Progenitor cell of endocrine pancreas (in vitro differentiated cells): ENCODE data around the gene CMTR1. TPM values are rescaled to one million over a fixed set of nuclear protein-coding genes. Genes with fewer than 3 reads are reported as not detected.
A peak's percentile ranks its signal among the peaks of the same experiment; 100 is the strongest.

ENCODE experiments used
- DNase-seq: peaks from one replicate; pipeline ENCODE4 v3.0.0; 2021; ENCODE audit warnings: low spot score; ENCODE audit not compliant: unreplicated experiment
- H3K27ac Mint-ChIP-seq: 2 replicates; pipeline ENCODE4 v1.8.0; 2021; ENCODE audit warnings: mild to moderate bottlenecking, moderate library complexity, mixed read lengths
- H3K27me3 Mint-ChIP-seq: 2 replicates; pipeline ENCODE4 v1.8.0; 2021; ENCODE audit warnings: mixed read lengths
- H3K36me3 Mint-ChIP-seq: 2 replicates; pipeline ENCODE4 v1.8.0; 2022; ENCODE audit warnings: mixed read lengths; ENCODE audit not compliant: insufficient read depth
- H3K4me1 Mint-ChIP-seq: 2 replicates; pipeline ENCODE4 v1.8.0; 2021; ENCODE audit warnings: low read depth, mixed read lengths
- H3K4me3 Mint-ChIP-seq: 2 replicates; pipeline ENCODE4 v1.8.0; 2021; ENCODE audit warnings: low read depth, mild to moderate bottlenecking, moderate library complexity, mixed read lengths
- H3K9me3 Mint-ChIP-seq: 2 replicates; pipeline ENCODE4 v1.8.0; 2021; ENCODE audit warnings: low read depth, mixed read lengths
- total RNA-seq: library from RNA; stranded (reverse); gene quantifications from 2 replicates; pipeline ENCODE4 v1.2.1, GENCODE V29; 2021
- TF ChIP-seq, protein P1 (sequence below): fragments of 200-600 bp; sonication (generic); IDR thresholded peaks from one replicate; pipeline ENCODE4 v1.5.0; 2021; ENCODE audit warnings: antibody characterized with exemption, mild to moderate bottlenecking; ENCODE audit not compliant: unreplicated experiment

CMTR1 gene
- total RNA-seq, 1 donor from 2014 or later: 48.0 TPM

DNA sequence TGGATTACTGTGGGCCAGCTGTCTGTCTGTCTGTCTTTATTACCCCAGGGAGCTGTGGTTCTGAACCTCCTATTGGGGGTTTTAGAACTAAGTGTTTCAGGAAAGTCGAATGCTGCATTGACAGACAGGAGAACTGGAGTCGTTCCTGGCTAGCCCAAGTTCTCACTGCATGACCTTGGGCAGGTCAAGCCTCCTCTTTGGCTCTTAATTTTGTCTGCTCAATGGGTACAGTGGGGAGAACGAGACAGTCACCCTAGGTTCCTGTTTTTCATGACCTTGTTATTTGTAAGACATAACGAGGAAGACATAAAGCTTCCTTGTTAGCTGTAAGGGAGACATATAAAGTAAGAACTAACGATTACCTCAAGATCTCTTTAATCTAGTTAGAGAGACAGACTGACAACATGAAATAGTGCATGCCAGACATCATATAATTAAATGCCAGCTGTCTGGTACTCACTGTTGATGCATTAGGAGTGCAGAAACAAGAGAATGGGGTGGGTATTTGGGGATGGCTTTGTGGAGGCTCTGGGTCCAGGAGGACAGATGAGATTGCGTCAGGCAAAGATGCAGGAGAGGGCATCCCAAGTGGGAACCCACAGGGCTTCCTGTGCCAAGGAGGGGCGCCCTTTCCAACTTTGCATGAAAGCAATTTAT lies 70.4 kb downstream of the CMTR1 start:
- Mint-ChIP-seq H3K36me3 (no peaks in the 10 kb centered on the region), H3K27ac (no peak overlapping the region), H3K27me3 (peaks cover 2% of the 10 kb centered on the region), H3K4me3 (no peak overlapping the region), H3K9me3 (peaks cover 2% of the 10 kb centered on the region), H3K4me1 (peaks cover 22% of the 10 kb centered on the region)
- DNase-seq: no peak
- TF ChIP-seq, protein P1, sequence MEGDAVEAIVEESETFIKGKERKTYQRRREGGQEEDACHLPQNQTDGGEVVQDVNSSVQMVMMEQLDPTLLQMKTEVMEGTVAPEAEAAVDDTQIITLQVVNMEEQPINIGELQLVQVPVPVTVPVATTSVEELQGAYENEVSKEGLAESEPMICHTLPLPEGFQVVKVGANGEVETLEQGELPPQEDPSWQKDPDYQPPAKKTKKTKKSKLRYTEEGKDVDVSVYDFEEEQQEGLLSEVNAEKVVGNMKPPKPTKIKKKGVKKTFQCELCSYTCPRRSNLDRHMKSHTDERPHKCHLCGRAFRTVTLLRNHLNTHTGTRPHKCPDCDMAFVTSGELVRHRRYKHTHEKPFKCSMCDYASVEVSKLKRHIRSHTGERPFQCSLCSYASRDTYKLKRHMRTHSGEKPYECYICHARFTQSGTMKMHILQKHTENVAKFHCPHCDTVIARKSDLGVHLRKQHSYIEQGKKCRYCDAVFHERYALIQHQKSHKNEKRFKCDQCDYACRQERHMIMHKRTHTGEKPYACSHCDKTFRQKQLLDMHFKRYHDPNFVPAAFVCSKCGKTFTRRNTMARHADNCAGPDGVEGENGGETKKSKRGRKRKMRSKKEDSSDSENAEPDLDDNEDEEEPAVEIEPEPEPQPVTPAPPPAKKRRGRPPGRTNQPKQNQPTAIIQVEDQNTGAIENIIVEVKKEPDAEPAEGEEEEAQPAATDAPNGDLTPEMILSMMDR: no peak

DNA sequence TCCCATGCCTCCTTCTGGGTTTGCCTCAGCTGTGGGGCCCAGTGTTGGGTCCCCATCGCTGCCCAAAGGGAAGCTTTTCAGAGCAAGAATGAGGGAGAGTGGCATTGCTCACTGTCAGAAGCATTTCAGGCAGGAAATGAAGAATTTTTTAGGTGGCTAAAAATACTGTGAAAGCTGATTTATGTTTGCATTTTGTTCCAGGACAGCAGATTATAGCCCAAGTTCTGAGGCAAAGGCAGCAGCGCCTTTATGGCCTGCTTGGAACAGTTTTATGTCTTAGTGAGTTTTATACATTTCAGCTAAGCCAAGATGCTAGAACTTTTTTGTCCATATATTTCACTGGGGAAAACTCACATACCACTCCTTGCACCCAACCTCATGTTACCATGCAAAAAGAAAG lies 71.0 kb downstream of the CMTR1 start:
- H3K36me3 Mint-ChIP-seq: no peaks in the 10 kb centered on the region
- TF ChIP-seq, protein P1: no peak

GRCh38 chr6:37506479-37506878 lies 73.5 kb downstream of the CMTR1 start:
- peaks cover 17% of the 10 kb centered on the region for H3K27me3 Mint-ChIP-seq
- peak overlapping the region; percentile 21 for H3K27ac Mint-ChIP-seq
- no peak for DNase-seq
- no peak overlapping the region for H3K4me3 Mint-ChIP-seq
- H3K36me3 Mint-ChIP-seq: no peaks in the 10 kb centered on the region
- peaks cover 4% of the 10 kb centered on the region for H3K9me3 Mint-ChIP-seq
- TF ChIP-seq, protein P1: no peak
- peaks cover 13% of the 10 kb centered on the region for H3K4me1 Mint-ChIP-seq

More for the DNA sequence above, 71.0 kb downstream of the CMTR1 start:
- H3K4me3 Mint-ChIP-seq: no peak overlapping the region
- peaks cover 2% of the 10 kb centered on the region for H3K27me3 Mint-ChIP-seq
- DNase-seq: no peak
- peaks cover 4% of the 10 kb centered on the region for H3K9me3 Mint-ChIP-seq
- peaks cover 20% of the 10 kb centered on the region for H3K4me1 Mint-ChIP-seq
- no peak overlapping the region for H3K27ac Mint-ChIP-seq

- Mint-ChIP-seq H3K36me3 (no peaks in the 10 kb centered on the region), H3K27ac (no peak overlapping the region), H3K9me3 (peaks cover 4% of the 10 kb centered on the region), H3K4me1 (peaks cover 15% of the 10 kb centered on the region), H3K27me3 (peaks cover 23% of the 10 kb centered on the region), H3K4me3 (no peak overlapping the region)
- TF ChIP-seq, protein P1: no peak
- DNase-seq: no peak
These were observed 74.1 kb downstream of the CMTR1 start for GRCh38 chr6:37507077-37507476.

DNA sequence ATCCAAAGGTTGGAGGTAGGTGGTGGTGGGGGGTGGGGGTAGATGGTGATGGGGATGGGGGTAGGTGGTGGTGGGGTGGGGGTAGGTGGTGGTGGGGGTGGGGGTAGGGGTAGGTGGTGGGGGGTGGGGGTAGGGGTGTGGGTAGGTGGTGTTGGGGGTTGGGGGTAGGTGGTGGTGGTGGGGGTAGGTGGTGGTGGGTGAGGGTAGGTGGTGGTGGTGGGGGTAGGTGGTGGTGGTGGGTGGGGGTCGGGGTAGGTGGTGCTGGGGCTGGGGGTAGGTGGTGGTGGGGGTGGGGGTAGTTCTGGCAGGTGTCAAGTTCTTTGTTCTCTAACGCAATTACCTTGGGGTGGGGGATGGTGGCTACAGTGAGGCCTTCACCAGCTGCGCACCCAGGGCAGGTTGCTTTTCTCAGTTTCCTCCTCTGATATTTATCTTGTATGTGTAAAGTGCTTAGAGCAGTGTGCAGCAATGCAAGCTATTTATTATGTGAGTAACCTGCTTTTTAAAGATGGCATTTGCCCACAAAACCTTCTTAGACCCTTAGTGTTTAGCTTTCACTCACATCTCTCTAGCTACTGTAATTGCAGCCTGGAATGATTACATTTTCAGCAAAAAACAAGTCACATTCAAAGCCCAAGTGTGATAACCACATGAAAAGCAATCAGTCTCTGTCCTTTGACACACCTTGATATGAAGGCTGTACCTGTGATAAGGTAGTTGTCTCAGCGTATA lies 74.8 kb downstream of the CMTR1 start:
- peak overlapping the region; percentile 64 for H3K27ac Mint-ChIP-seq
- DNase-seq: no peak
- TF ChIP-seq, protein P1: no peak

More for the DNA sequence above, 74.8 kb downstream of the CMTR1 start:
- H3K9me3 Mint-ChIP-seq: peaks cover 4% of the 10 kb centered on the region
- peaks cover 30% of the 10 kb centered on the region for H3K27me3 Mint-ChIP-seq
- H3K36me3 Mint-ChIP-seq: no peaks in the 10 kb centered on the region
- H3K4me1 Mint-ChIP-seq: peaks cover 22% of the 10 kb centered on the region
- no peak overlapping the region for H3K4me3 Mint-ChIP-seq
